Measurements from ENCODE around the gene ARAF. TPM values are rescaled to one million over a fixed set of nuclear protein-coding genes. Genes with fewer than 3 reads are reported as not detected.

The ARAF gene
- total RNA-seq, 1 donor from 2014 or later: 87.4 TPM

DNA sequence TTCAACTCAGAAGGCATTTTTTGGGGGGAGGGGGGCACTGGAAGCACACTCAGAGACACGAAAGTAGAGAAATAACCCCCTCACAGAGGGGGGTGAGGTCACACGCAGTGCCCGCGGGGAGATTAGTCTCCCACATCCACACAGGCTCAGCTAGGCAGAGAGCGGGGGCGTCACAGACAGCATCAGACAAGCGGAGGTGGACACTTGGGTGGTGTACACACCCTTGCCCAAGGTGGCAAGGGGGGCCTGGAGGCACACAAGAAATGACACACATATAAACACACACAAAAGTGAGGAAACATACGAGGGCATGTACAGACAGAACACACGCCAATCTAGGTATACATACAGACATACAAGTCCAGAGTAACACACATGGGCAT lies 59.3 kb downstream of the ARAF start:
- intact Hi-C loops (cut with DNase I): no loop called here
- no peaks in the 10 kb centered on the region for H3K9me3 ChIP-seq
- H3K4me3 ChIP-seq: no peak overlapping the region
- TF ChIP-seq, protein P1, sequence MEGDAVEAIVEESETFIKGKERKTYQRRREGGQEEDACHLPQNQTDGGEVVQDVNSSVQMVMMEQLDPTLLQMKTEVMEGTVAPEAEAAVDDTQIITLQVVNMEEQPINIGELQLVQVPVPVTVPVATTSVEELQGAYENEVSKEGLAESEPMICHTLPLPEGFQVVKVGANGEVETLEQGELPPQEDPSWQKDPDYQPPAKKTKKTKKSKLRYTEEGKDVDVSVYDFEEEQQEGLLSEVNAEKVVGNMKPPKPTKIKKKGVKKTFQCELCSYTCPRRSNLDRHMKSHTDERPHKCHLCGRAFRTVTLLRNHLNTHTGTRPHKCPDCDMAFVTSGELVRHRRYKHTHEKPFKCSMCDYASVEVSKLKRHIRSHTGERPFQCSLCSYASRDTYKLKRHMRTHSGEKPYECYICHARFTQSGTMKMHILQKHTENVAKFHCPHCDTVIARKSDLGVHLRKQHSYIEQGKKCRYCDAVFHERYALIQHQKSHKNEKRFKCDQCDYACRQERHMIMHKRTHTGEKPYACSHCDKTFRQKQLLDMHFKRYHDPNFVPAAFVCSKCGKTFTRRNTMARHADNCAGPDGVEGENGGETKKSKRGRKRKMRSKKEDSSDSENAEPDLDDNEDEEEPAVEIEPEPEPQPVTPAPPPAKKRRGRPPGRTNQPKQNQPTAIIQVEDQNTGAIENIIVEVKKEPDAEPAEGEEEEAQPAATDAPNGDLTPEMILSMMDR (IDR thresholded peaks at IDR 0.05): no peak
- H3K4me1 ChIP-seq: no peaks in the 10 kb centered on the region
- no peaks in the 10 kb centered on the region for H3K36me3 ChIP-seq
- DNase-seq (no peak), ATAC-seq (no peak)
- no peak overlapping the region for H3K27ac ChIP-seq
- no peaks in the 10 kb centered on the region for H3K27me3 ChIP-seq

Small RNAs within 50 kb of the gene (microRNA-seq; reads per million reads assigned to microRNA genes)
- not detected for gene MIR4769 (ENCODE audit: borderline microRNAs expressed)

Other genes with a start within 250 kb of the ARAF start
- gene ZNF157, start 190.6 kb upstream of the ARAF start, total RNA-seq: 0.23 TPM
- gene ZNF41, start 78.0 kb upstream of the ARAF start, total RNA-seq: 11.5 TPM
- 324 TPM for gene TIMP1, start 21.2 kb downstream of the ARAF start, total RNA-seq
- 0.75 TPM for gene SYN1, start 58.7 kb downstream of the ARAF start, total RNA-seq
- 14.9 TPM for gene CFP, start 68.7 kb downstream of the ARAF start, total RNA-seq
- 29.2 TPM for gene ELK1, start 89.4 kb downstream of the ARAF start, total RNA-seq
- 77.5 TPM for gene UXT, start 98.0 kb downstream of the ARAF start, total RNA-seq